AG04450 (cell line): ENCODE results near the gene STYX. TPM values are rescaled to one million over a fixed set of nuclear protein-coding genes. Genes with fewer than 3 reads are reported as not detected.

Experiments used
- CTCF ChIA-PET: fragments of 300-600, 350-600 bp; formaldehyde crosslinking; extraction: SDS; loops from one replicate; lab custom pipeline; 2022; ENCODE audit warnings: antibody characterized with exemption, inconsistent platforms; lab: Charles Lee
- POLR2A ChIA-PET: fragments of 350-600 bp; formaldehyde crosslinking; extraction: SDS; loops from one replicate; lab custom pipeline; 2021; ENCODE audit warnings: antibody characterized with exemption, inconsistent platforms; lab: Yijun Ruan, JAX
- DNase-seq: peaks from one replicate; pipeline ENCODE4 v3.0.0-alpha.2; 2011; ENCODE audit warnings: low read depth, low spot score
- H3K27ac ChIP-seq: one replicate; pipeline ENCODE4 v1.5.1; 2012; ENCODE audit warnings: low read depth, low read length, control low read depth
- H3K27me3 ChIP-seq: one replicate; pipeline ENCODE4 v1.6.0; 2012; ENCODE audit warnings: low read length; ENCODE audit not compliant: control insufficient read depth, insufficient read depth
- H3K4me3 ChIP-seq: 2 replicates; pipeline ENCODE4 v1.5.1; 2011; ENCODE audit warnings: mild to moderate bottlenecking, low read depth, low read length, control low read depth
- H3K9me3 ChIP-seq: 2 replicates; pipeline ENCODE4 v1.5.1; 2012; ENCODE audit warnings: low read length; ENCODE audit not compliant: control insufficient read depth, insufficient read depth
- CTCF ChIP-seq: IDR thresholded peaks from 2 replicates; pipeline ENCODE4 v1.5.1; 2011; ENCODE audit warnings: low read depth, low read length, control low read depth, inconsistent platforms
- polyA plus RNA-seq: library from polyadenylated mRNA; depleted of rRNA; stranded (reverse); fragments of >200 nt; gene quantifications from 2 replicates; pipeline ENCODE4 v1.2.3, GENCODE V29; 2011

The STYX gene
- polyA plus RNA-seq, 1 experiment, result 13.1 TPM

GRCh38 chr14:52692248-52692962 lies 37.6 kb upstream of the STYX start:
- no peaks in the 10 kb centered on the region for H3K9me3 ChIP-seq
- no peak overlapping the region for H3K27ac ChIP-seq
- DNase-seq, result no peak
- H3K27me3 ChIP-seq, result no peaks in the 10 kb centered on the region
- POLR2A ChIA-PET, result no interaction called here
- TF ChIP-seq CTCF, result no peak
- no peak overlapping the region for H3K4me3 ChIP-seq
- CTCF ChIA-PET, result no interaction called here

- ChIA-PET CTCF (no interaction called here), POLR2A (no interaction called here)
- no peak overlapping the region for H3K27ac ChIP-seq
These were observed 36.9 kb upstream of the STYX start for GRCh38 chr14:52693036-52693435.

GRCh38 chr14:52693532-52693931 lies 36.4 kb upstream of the STYX start:
- POLR2A ChIA-PET, result no interaction called here

More at GRCh38 chr14:52693036-52693435, 36.9 kb upstream of the STYX start:
- Histone ChIP-seq H3K27me3 (no peaks in the 10 kb centered on the region), H3K9me3 (no peaks in the 10 kb centered on the region), H3K4me3 (no peak overlapping the region)
- DNase-seq, result no peak
- no peak for TF ChIP-seq CTCF

GRCh38 chr14:52694761-52695480 lies 35.0 kb upstream of the STYX start:
- no peak for DNase-seq
- POLR2A ChIA-PET, result interaction anchor here (0.6 to 1.4 kb wide), 7 partner anchors 11 to 1622 kb away, joined by 3 to 9 read pairs (median 3); partner anchors contain the start of gene STYX
- CTCF ChIA-PET, result no interaction called here
- TF ChIP-seq CTCF, result no peak
- Histone ChIP-seq H3K9me3 (no peaks in the 10 kb centered on the region), H3K27me3 (no peaks in the 10 kb centered on the region), H3K27ac (peak overlapping the region; percentile 80), H3K4me3 (peak overlapping the region; percentile 91)

More at GRCh38 chr14:52693532-52693931, 36.4 kb upstream of the STYX start:
- no peaks in the 10 kb centered on the region for H3K27me3 ChIP-seq
- no peak for DNase-seq
- CTCF ChIA-PET, result no interaction called here
- no peak for TF ChIP-seq CTCF
- H3K27ac ChIP-seq, result no peak overlapping the region
- no peak overlapping the region for H3K4me3 ChIP-seq
- no peaks in the 10 kb centered on the region for H3K9me3 ChIP-seq
